ENCODE measurements around the gene SLC25A29. TPM values are rescaled to one million over a fixed set of nuclear protein-coding genes. Genes with fewer than 3 reads are reported as not detected.
A peak's percentile ranks its signal among the peaks of the same experiment; 100 is the strongest.

Gene SLC25A29
- total and polyA plus RNA-seq, 2 of the 8 experiments (the other 6 are each of a cell fraction or from before 2014, with no cell fraction given) = 135 to 177 TPM

GRCh38 chr14:100306101-100306997 lies at the start of gene SLC25A29 (continued):
- TF ChIP-seq TBP (IDR thresholded peaks at IDR 0.05; ENCODE audit: low read depth, low read length) = peak; percentile 45; the same call in 1 of the 2 replicates
- peak; percentile 46 for TF ChIP-seq TAF1 (IDR thresholded peaks at IDR 0.05; ENCODE audit: low read depth, low read length)
- TF ChIP-seq PHF8 (conservative IDR thresholded peaks at IDR 0.05; ENCODE audit: low read depth, low read length) = peak; percentile 89
- TF ChIP-seq GABPA (IDR thresholded peaks at IDR 0.05; ENCODE audit: borderline replicate concordance, insufficient read depth, low read length) = 0 out of 2 replicates have a peak, but pooled peaks have one; percentile 6
- TF ChIP-seq RBBP5 (IDR thresholded peaks at IDR 0.05; ENCODE audit: borderline replicate concordance, low read depth, low read length) = peak; percentile 52; the same call in 1 of the 2 replicates
- peak; percentile 30 for TF ChIP-seq TAF7 (optimal IDR thresholded peaks at IDR 0.05; ENCODE audit: borderline replicate concordance, low read depth, low read length)
- peak in 1 of 2 experiments; percentile 57; a peak in 2 of 3 replicates for TF ChIP-seq POLR2A (IDR thresholded peaks at IDR 0.05; ENCODE audit: control extremely low read depth in 1 of 2, low read depth in 2 of 2, low read length in 2 of 2)

Data from H1 (cell line).